Transverse colon (tissue), 4 donors: ENCODE results near the gene LARP6.

ENCODE experiments used
- CTCF ChIP-seq, 5 experiments: fragments of 200-600 bp in 3 of 5; fragments of 450-650 bp in 2 of 5; sonication (generic) in 3 of 5; IDR thresholded peaks; 1 replicate in 2 of 5; 2 replicates in 3 of 5; pipeline ENCODE4 v1.5.1; 2016 to 2017; ENCODE audit warnings: antibody characterized with exemption in 5 of 5, inconsistent platforms in 3 of 5, mild to moderate bottlenecking in 2 of 5, moderate library complexity in 1 of 5
- EP300 ChIP-seq: sonication (generic); formaldehyde crosslinking; IDR thresholded peaks from one replicate; pipeline ENCODE4 v1.6.1; 2017; ENCODE audit warnings: antibody characterized with exemption, low read depth
- POLR2A ChIP-seq: fragments of 450-650 bp; IDR thresholded peaks from one replicate; pipeline ENCODE4 v1.6.1; 2016; ENCODE audit warnings: antibody characterized with exemption, mild to moderate bottlenecking, moderate library complexity
- POLR2AphosphoS5 ChIP-seq, 3 donors: sonication (generic); formaldehyde crosslinking; IDR thresholded peaks; one replicate each; pipeline ENCODE4 v1.6.1; 2016; ENCODE audit warnings: antibody characterized with exemption in 3 of 3

DNA sequence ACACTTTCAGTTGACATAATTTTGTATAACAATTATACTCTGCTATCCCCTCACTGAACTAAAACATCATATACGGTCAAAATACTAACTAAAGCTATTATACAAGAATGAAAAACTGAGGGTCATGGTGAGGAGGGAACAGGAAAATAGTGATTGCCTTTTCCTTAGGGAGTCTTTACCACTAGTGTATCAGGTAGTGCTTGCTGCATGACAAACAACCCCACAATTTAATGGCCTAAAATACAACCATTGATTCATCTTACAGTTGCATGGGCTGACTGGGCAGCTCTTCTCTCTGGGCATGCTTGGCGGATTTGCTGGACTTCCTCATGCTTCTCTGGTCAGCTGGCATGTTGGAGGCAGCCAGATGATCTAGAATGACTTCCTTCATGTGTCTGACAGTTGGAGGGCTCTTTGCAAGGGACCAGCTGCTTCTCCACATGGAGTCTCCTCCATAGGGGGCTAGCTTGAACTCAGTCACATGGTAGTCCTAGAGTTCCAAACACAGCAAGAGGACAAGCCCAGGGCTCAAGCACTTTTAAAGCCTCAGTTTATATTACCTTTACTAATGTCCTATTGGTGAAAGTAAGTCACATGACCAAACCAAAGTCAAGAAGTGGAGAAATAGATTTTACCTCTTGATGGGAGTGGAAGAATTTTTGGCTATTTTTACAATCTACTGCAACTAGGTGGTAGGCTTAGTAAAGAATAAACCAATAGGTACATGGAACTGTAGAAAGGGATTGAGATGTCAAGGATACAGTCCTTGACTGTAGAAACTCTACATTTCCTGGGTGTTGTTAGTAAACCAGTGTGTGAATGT, 19.5 kb upstream of the LARP6 start:
- TF ChIP-seq POLR2A (no peak), CTCF (IDR thresholded peaks at IDR 0.05) (no peak), EP300 (no peak), POLR2AphosphoS5 (IDR thresholded peaks at IDR 0.05) (no peak)
